Upper lobe of left lung (tissue), 4 donors: ENCODE measurements around the gene LDB2.

Source experiments
- CTCF ChIP-seq, 6 experiments: fragments of 450-650 bp in 4 of 6; fragments of 200-600 bp in 2 of 6; sonication (generic) in 2 of 6; IDR thresholded peaks; one replicate each; pipeline ENCODE4 v1.5.1; 2016 to 2019; ENCODE audit warnings: antibody characterized with exemption in 6 of 6
- EP300 ChIP-seq, 4 donors: sonication (generic); formaldehyde crosslinking; IDR thresholded peaks; one replicate each; pipeline ENCODE4 v1.5.1; 2017; ENCODE audit warnings: antibody characterized with exemption in 4 of 4, control low read depth in 2 of 4

GRCh38 chr4:16667464-16667863 is 231.0 kb downstream of the LDB2 start:
- TF ChIP-seq CTCF (IDR thresholded peaks at IDR 0.05) (no peak), EP300 (IDR thresholded peaks at IDR 0.05) (no peak)
